ENCODE data around the gene TMSB10.

GRCh38 chr2:84881581-84882413 is 23.7 kb upstream of the TMSB10 start:
- TF ChIP-seq CTCF (IDR thresholded peaks at IDR 0.05; ENCODE audit: low read length) (peak; percentile 85), EZH2 (IDR thresholded peaks at IDR 0.05; ENCODE audit: borderline replicate concordance, low read length) (no peak)
